COLO829 (cell line): ENCODE results near the gene SPOCK1.

Experiments
- DNase-seq: peaks from one replicate; pipeline ENCODE4 v3.0.0; 2012; ENCODE audit warnings: low spot score

The SPOCK1 gene

GRCh38 chr5:137328991-137329390 lies 170.1 kb downstream of the SPOCK1 start:
- no peak for DNase-seq

GRCh38 chr5:137328463-137328862 lies 170.7 kb downstream of the SPOCK1 start:
- no peak for DNase-seq

- DNase-seq: no peak
Observed at GRCh38 chr5:137325721-137326120, 173.4 kb downstream of the SPOCK1 start.

- DNase-seq: peak; percentile 54
Observed at GRCh38 chr5:137320056-137321045, 178.8 kb downstream of the SPOCK1 start.

GRCh38 chr5:137318027-137318426 lies 181.1 kb downstream of the SPOCK1 start:
- no peak for DNase-seq

GRCh38 chr5:137316346-137316736 lies 182.8 kb downstream of the SPOCK1 start:
- DNase-seq: no peak

- no peak for DNase-seq
Observed at GRCh38 chr5:137315534-137316345, 183.4 kb downstream of the SPOCK1 start.

GRCh38 chr5:137315109-137315508 lies 184.0 kb downstream of the SPOCK1 start:
- DNase-seq: no peak

- no peak for DNase-seq
Observed at GRCh38 chr5:137313526-137314175, 185.5 kb downstream of the SPOCK1 start.

GRCh38 chr5:137312011-137312410 lies 187.1 kb downstream of the SPOCK1 start:
- no peak for DNase-seq

GRCh38 chr5:137310051-137310730 lies 188.9 kb downstream of the SPOCK1 start:
- peak; percentile 28 for DNase-seq

GRCh38 chr5:137309290-137309689 lies 189.8 kb downstream of the SPOCK1 start:
- DNase-seq: no peak

GRCh38 chr5:137308311-137308710 lies 190.8 kb downstream of the SPOCK1 start:
- no peak for DNase-seq

- no peak for DNase-seq
Observed at GRCh38 chr5:137306903-137307302, 192.2 kb downstream of the SPOCK1 start.

GRCh38 chr5:137305971-137306602 lies 193.0 kb downstream of the SPOCK1 start:
- DNase-seq: no peak

- no peak for DNase-seq
Observed at GRCh38 chr5:137304226-137304874, 194.8 kb downstream of the SPOCK1 start.

GRCh38 chr5:137303509-137303908 lies 195.6 kb downstream of the SPOCK1 start:
- DNase-seq: no peak

- DNase-seq: no peak
Observed at GRCh38 chr5:137300411-137301240, 198.5 kb downstream of the SPOCK1 start.

GRCh38 chr5:137296213-137296781 lies 202.8 kb downstream of the SPOCK1 start:
- DNase-seq: no peak
